GM21447 (cell line): Measurements from ENCODE around the gene SRD5A3.
A peak's percentile ranks its signal among the peaks of the same experiment; 100 is the strongest.

Source experiments
- ATAC-seq: cut with Tn5 transposase; IDR thresholded peaks from one replicate; pipeline ENCODE4 v1.9.1; 2021; ENCODE audit not compliant: unreplicated experiment

The SRD5A3 gene

GRCh38 chr4:55406545-55406944 lies 60.5 kb downstream of the SRD5A3 start:
- ATAC-seq = no peak

- ATAC-seq = no peak
Measured at GRCh38 chr4:55407119-55407518, 61.1 kb downstream of the SRD5A3 start.

- ATAC-seq = no peak
Measured at GRCh38 chr4:55407764-55408163, 61.7 kb downstream of the SRD5A3 start.

- ATAC-seq = peak; percentile 87
Measured at GRCh38 chr4:55409468-55410171, 63.6 kb downstream of the SRD5A3 start.

- ATAC-seq = no peak
Measured at GRCh38 chr4:55410431-55410830, 64.4 kb downstream of the SRD5A3 start.

GRCh38 chr4:55411621-55412020 lies 65.6 kb downstream of the SRD5A3 start:
- ATAC-seq = no peak

GRCh38 chr4:55416176-55416575 lies 70.1 kb downstream of the SRD5A3 start:
- no peak for ATAC-seq
